HFF-Myc (cell line): ENCODE results near the gene GOLGA6A.
"Not testable (repeated sequence)": the region's sequence is repeated elsewhere in the genome, so short reads cannot be mapped to it uniquely, and the experiment has no call there.

Experiments used
- DNase-seq: peaks from one replicate; pipeline ENCODE4 v3.0.0-alpha.2; 2011; ENCODE audit warnings: low read depth; ENCODE audit errors: extremely low read depth
- H3K4me3 ChIP-seq: replicated peaks from 2 replicates; pipeline ENCODE4 v1.5.1; 2011; ENCODE audit warnings: low read depth, mild to moderate bottlenecking, control low read depth, low read length
- TF ChIP-seq, protein P1 (sequence below): IDR thresholded peaks from 2 replicates; pipeline ENCODE4 v1.5.1; 2012; ENCODE audit warnings: mild to moderate bottlenecking, low read depth, low read length, control low read depth; ENCODE audit errors: missing control alignments

The GOLGA6A gene

GRCh38 chr15:74122403-74123130, 40.2 kb upstream of the GOLGA6A start:
- H3K4me3 ChIP-seq, result no peak overlapping the region
- no peak for DNase-seq
- TF ChIP-seq, protein P1, sequence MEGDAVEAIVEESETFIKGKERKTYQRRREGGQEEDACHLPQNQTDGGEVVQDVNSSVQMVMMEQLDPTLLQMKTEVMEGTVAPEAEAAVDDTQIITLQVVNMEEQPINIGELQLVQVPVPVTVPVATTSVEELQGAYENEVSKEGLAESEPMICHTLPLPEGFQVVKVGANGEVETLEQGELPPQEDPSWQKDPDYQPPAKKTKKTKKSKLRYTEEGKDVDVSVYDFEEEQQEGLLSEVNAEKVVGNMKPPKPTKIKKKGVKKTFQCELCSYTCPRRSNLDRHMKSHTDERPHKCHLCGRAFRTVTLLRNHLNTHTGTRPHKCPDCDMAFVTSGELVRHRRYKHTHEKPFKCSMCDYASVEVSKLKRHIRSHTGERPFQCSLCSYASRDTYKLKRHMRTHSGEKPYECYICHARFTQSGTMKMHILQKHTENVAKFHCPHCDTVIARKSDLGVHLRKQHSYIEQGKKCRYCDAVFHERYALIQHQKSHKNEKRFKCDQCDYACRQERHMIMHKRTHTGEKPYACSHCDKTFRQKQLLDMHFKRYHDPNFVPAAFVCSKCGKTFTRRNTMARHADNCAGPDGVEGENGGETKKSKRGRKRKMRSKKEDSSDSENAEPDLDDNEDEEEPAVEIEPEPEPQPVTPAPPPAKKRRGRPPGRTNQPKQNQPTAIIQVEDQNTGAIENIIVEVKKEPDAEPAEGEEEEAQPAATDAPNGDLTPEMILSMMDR, result no peak

GRCh38 chr15:74121858-74122257, 39.5 kb upstream of the GOLGA6A start:
- TF ChIP-seq, protein P1, result no peak
- no peak for DNase-seq
- H3K4me3 ChIP-seq, result no peak overlapping the region

DNA sequence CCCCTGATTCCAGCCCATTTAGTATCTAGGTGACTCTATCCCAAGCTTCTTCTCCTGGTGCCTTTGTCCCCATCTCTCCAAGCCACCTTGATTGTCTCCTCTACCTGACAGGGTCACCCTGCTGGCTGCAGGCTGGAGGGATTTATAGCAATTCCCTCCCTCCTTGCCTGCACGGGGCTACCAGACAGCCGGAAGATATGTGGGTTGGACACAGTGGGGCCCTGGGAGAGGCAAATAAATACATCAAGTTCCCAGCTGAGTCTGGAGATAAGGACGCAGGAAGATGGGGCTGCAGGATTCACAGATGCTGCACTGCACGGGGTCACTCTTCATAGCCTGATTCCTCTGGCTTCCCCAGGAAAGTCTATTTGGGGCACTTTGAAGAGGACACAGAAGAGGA, 38.7 kb upstream of the GOLGA6A start:
- TF ChIP-seq, protein P1, result no peak
- no peak for DNase-seq
- H3K4me3 ChIP-seq, result no peak overlapping the region

- TF ChIP-seq, protein P1, result no peak
These were observed 38.1 kb upstream of the GOLGA6A start for GRCh38 chr15:74120426-74120825.

DNA sequence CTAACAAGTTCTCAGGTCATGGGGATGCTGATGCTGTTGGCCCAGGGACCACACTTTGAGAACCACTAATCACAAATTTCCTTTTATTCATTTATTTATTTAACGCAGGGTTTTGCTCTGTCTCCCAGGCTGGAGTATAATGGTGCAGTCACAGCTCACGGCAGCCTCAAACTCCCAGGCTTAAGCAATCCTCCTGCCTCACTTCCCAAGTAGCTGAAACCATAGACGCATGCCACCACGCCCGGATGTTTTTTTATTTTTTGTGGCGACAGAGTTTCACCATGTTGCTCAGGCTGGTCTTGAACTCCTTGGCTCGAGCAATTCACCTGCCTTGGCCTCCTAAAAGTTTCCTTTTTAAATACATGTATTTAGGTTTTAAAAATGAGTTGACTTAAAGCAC, 27.4 kb upstream of the GOLGA6A start:
- H3K4me3 ChIP-seq, result no peak overlapping the region
- no peak for DNase-seq
- TF ChIP-seq, protein P1, result no peak

More at GRCh38 chr15:74120426-74120825, 38.1 kb upstream of the GOLGA6A start:
- H3K4me3 ChIP-seq, result no peak overlapping the region
- DNase-seq, result no peak

DNA sequence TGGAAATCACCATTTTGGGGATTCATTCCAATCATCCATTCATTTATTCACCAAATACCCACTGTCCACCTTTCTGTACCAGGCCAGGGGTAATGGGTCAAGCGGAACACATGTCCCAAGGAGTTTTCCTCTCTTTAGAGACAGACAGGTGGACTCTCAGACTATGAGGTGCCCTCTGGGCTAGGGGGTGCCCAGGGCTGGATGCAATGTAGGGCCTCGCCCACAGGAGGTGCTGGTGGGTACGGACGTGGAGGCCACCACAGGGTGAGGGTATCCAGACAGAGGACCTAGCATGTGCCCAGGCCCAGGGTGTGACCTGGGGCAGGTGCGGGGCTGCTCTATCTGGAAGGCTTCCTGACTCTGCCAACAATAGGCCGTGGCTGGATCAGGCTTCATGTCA, 26.3 kb upstream of the GOLGA6A start:
- DNase-seq, H3K4me3 ChIP-seq: not testable (repeated sequence)

DNA sequence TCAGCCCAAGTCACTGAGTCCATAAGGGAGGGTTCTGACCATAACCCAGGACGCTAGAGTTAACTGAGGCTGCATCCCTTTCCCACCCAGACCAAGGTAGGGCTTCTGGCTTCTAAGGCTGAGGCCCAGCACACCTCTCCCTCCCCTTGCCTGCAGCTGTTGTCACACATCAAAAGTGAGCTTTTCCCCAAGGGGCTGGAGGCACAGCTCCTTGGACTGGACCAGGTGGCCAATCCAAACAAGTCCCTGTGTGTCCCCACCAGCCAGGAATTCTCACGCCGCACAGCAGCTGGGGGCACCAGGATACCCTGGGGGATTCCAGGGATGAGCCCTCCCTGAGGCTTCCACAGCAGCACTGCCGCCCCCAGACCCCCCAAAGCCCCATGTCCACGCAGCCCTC, 25.8 kb upstream of the GOLGA6A start:
- no peak for DNase-seq
- H3K4me3 ChIP-seq, result no peak overlapping the region
- TF ChIP-seq, protein P1, result no peak

DNA sequence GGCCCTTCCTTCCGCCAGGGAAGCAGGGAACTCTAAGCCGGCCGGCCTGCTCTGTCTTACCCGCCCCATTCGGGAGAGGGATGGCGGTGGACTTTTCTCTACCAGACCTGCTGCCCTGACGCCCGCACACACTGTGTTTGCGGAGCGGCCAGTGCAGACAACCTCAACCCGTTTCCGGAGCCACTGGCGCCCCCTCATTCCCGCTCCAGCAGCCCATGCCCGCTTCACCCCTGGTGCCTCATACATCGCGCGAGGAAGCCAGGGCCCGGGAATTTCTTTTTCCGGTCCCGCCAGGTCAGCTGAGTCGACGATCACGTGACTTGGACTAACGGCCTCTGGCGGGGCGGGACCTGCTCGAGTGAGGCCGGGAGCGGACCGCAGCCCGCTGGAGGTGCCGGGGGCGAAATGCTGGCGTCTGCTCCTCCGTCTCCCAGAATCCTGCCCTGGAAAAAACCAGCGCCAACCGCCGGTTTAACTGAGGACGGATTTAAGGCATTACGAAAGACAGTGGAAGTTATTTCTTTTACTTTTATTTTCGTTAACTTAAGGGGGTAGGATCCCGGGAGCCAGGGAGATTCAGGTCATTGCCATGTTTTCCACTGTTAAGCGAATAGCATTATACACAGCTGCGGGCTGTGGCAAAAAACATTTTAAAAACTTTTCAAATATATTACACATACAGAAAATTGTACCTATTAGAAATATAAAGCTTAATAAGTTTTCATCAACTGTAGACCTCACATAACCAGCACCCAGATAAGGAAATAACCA, 17.8 kb upstream of the GOLGA6A start:
- peak; percentile 54 for DNase-seq
- peak overlapping the region; percentile 26 for H3K4me3 ChIP-seq

DNA sequence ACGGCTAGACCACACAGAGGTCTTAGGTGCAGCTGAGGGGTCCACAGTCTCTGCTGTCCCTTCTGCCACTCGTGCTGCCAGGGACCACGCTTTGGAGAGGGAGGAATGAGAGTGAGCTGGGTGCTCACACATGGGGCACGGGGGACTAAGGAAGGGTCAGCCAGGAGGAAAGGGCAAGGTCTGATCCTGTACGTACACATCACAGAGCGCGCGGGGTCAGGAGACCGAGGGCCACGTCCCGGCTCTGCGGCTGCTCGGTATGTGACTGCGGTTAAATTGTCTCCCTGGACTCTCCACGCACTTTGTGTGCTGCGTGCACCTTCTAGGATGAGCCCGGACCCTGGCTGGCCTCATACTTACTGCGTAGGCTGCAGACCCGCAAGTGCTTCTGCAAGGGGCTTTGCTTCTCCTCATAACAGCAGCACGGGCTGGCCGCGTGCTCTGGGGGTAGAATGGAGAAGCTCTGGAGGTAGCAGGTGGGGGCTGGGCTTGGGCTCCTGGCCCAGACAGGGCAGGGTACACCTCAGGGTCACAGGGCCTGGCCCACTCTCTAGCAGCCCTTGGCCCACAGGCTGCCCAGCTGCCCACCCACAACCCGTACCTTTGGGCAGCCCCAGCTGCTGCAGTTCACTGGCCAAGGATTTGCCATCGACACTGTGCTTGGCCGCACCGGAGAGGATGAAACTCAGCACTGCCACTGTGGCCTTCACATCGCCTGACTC, 14.6 kb upstream of the GOLGA6A start:
- H3K4me3 ChIP-seq, DNase-seq: not testable (repeated sequence)

DNA sequence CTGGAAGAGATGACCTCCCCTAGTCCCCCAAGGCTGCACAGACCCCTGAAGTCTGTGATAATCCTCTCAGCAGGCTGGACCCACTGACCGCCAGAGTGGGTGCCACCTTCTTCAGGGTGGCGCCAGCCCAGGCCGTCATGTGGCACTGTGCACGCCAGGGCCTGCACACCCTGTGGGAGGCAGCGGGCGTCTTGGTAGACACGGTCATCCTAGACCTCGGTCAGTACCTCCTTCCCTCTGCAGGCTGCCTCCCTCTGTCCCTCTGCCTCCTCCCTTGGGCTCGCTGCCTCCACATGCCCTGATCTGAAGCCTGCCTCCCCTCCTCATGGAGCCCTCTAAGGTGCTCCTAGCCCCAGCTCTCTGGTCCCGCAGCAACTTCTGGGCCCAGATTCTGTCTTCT, 13.3 kb upstream of the GOLGA6A start:
- DNase-seq, H3K4me3 ChIP-seq: not testable (repeated sequence)

- not testable (repeated sequence) for DNase-seq, H3K4me3 ChIP-seq
These were observed 12.2 kb upstream of the GOLGA6A start for GRCh38 chr15:74094567-74094966.
